T-helper 22 cell (primary cell): ENCODE data around the gene EEF1G.
"Not testable (repeated sequence)": the region's sequence is repeated elsewhere in the genome, so short reads cannot be mapped to it uniquely, and the experiment has no call there.

Experiments used
- DNase-seq: peaks from one replicate; pipeline ENCODE4 v3.0.0-alpha.2; 2020; ENCODE audit warnings: low read depth

EEF1G gene, protein sequence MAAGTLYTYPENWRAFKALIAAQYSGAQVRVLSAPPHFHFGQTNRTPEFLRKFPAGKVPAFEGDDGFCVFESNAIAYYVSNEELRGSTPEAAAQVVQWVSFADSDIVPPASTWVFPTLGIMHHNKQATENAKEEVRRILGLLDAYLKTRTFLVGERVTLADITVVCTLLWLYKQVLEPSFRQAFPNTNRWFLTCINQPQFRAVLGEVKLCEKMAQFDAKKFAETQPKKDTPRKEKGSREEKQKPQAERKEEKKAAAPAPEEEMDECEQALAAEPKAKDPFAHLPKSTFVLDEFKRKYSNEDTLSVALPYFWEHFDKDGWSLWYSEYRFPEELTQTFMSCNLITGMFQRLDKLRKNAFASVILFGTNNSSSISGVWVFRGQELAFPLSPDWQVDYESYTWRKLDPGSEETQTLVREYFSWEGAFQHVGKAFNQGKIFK

DNA sequence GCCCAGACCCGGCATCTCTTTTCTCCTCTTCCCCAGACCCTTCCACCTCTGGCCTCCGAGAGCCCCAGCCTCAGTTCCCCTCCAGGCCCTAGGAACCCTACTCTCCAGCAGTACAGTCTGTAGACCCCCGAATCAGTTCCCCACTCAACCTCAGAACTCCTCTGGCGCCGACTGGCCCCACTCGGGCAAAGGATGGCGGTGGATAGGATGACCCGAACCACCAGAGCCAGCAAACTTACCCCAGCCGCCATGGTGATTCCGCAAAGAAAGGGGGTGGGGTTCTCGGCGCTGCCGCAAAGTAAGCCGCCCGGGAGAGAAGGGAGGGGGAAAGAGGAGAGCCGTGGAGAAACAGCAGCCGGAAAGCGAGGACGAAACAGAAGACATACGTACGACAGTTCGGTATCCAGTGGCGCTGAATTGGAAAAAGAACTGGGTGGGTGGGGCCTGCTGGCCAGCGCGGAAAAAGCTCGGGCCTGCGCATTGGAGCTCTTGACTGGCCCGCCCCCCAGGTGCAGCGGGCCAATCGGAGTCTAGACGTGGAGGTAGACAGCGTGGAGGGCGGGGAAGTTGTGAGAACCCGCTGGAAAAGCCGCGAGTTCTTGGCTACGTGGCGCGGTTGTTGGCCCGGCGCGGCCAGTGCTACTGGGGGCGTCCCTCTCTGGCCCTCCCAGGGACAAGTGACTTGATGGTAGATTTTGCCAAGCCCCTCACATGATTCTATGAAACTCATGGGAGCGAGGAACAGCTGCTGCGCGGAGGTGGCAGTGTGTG, at the start of gene EEF1G:
Gene EEF1G, minus strand, starts transcription at position 300 of the 771 bp plus-strand sequence. Its CDS starts 49 bp downstream, at position 251.
- DNase-seq, result peak; percentile 98

DNA sequence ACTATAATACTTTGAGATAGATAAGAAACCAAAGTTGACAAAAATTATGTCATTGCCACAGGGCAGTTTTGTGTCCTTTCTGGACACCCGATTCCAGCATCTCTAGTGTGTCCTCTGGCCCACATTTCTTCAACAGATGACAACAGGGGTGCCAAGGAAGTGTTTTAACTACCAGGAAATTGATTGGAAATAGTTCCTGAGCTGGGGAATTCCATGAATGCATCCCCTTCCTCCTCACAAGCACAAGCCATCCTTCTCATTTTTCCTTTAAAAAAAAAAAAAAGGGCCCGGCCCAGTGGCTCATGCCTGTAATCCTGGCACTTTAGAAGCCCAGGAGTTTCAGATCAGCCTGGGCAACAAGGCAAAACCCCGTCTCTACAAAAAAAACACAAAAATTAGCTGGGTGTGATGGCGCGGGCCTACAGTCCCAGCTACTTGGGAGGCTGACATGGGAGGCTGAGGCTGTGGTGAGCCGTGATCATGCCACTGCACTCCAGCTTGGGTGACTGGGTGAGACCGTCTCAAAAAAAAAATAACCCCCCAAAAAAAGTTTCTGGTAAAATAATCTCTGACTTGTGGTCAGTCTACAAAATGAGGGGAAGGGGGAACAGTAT, 48.9 kb upstream of the EEF1G start:
- DNase-seq, result no peak

DNA sequence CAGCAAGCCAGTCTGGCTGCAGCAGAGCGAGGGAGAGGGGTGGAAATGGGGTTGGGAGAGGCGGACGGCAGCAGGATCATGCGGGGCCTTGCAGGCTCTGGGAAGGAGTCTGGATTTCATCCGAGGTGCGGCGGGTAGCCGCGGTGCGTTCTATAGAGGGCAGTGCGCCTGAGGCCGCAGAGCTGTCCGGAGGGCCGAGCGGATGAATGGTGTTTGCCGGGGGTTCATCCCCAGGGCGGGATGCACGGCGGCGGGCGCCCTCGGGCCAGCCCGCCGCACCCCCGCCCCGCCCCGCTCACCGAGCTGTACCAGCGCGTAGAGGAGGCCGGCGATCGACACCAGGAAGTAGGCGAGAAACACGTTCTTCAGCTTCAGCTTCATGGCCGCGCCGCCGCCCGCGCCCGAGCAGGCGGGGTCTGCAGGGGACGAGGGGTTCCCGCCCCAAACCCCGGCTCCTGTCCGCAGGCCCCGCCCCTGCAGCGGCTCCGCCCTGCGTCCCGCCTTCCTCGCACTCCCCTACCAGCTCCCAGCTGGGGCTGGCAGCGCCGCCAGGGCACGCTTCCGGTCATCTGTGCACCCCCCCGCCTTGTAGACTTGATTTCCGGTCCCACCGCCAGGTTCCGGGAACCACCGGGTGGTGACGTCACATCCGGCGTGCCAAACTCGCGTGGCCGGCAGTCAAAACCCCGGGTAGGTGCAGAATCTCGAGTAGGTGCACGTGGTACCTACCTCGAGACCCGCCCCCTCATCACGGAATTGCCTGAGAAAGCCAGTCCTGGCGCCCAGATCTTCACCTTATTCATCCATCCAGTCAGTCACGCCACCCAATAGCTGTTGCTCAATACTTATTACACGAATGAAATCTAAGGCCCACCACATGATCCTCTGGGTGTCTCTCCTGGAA, 48.1 kb upstream of the EEF1G start, which contains the start of gene B3GAT3:
Gene B3GAT3, minus strand, starts transcription at position 420 of the 904 bp plus-strand sequence. Its CDS starts 39 bp downstream, at position 381.
- DNase-seq, result peak; percentile 97

DNA sequence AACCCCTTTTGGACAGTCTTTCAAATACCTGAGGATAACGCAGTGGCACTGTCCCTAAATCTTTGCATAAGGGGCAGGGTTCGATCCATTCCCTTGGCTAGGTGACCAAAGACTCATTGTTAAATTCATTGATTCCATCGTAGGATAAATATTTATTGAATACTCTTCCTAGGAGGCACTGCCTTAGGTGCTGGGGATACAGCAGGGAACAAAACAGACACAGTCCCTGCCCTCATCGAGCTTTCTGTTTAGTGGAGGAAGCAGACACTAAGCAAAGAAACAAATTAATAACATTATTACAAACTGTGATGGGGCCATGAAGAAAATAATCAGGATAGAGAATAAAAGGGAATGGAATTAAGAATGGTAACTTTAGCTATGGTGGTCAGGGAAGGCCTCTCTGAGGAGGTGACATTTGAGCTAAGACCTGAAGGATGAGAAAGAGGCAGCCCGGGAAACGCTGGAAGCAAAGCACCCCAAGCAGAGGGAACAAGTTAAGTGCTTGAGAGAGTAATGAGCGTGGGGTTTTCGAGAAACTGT, 47.4 kb upstream of the EEF1G start:
- DNase-seq, result no peak

DNA sequence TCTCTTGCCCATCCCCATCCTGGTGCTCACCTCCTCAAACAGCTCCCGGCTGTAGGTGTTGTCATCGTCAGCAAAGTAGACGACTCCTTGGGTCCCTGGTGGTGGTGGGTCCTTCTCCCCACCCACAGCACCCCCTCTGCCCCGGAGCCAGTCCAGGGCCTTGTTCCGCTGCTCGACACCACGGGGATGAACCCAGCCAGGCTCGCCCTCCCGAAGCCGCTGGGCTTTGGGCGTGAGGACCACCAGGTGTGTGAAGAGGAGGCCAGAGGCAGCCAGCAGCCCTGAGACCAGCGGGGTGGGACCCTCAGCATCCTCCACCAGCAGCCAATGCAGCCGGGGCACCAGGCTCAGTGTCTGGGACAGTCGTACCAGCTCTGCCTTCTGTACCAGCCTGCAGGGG, 43.3 kb upstream of the EEF1G start:
- not testable (repeated sequence) for DNase-seq

DNA sequence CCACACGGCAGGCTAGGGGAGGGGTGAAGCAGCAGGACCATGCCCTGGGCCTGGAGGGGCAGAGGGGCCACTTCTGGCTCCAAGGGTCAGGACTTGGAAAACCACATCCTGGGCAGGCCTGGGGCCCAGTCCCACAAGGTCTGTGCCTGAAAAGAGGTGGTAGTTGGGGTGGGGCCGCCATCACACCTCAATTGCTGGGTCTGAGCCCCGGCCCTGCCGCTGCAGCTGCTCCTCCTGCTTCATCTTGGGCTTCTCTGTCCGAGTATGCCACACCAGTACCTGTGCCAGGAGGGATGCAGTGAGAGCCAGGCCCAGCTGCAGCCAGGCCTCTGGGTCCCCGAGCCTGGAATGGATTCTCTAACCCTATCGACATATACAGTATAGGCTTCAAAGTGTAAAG, 41.8 kb upstream of the EEF1G start:
- DNase-seq, result no peak

DNA sequence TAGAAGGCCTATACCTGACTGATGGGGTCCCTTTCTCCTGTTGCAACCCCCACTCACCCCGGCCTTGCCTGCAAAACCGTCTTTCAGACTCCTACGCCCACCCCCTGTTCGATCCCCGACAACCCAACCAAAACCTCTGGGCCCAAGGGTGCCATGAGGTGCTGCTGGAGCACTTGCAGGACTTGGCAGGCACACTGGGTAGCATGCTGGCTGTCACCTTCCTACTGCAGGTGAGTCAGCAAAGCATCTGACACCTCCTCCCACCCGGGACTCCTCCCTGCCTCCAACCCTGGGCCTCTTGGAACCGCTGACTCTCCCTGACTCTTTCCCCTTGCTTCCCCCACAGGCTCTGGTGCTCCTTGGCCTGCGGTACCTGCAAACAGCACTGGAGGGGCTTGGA, 40.6 kb upstream of the EEF1G start:
- no peak for DNase-seq

DNA sequence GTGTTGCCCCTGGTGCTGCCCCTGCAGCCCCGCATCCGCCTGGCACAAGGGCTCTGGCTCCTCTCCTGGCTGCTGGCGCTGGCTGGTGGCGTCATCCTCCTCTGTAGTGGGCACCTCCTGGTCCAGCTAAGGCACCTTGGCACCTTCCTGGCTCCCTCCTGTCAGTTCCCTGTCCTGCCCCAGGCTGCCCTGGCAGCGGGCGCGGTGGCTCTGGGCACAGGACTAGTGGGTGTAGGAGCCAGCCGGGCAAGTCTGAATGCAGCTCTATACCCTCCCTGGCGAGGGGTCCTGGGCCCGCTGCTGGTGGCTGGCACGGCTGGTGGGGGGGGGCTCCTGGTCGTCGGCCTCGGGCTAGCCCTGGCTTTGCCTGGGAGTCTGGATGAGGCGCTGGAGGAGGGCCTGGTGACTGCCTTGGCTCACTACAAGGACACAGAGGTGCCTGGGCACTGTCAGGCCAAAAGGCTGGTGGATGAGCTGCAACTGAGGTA, 39.6 kb upstream of the EEF1G start:
- no peak for DNase-seq

DNA sequence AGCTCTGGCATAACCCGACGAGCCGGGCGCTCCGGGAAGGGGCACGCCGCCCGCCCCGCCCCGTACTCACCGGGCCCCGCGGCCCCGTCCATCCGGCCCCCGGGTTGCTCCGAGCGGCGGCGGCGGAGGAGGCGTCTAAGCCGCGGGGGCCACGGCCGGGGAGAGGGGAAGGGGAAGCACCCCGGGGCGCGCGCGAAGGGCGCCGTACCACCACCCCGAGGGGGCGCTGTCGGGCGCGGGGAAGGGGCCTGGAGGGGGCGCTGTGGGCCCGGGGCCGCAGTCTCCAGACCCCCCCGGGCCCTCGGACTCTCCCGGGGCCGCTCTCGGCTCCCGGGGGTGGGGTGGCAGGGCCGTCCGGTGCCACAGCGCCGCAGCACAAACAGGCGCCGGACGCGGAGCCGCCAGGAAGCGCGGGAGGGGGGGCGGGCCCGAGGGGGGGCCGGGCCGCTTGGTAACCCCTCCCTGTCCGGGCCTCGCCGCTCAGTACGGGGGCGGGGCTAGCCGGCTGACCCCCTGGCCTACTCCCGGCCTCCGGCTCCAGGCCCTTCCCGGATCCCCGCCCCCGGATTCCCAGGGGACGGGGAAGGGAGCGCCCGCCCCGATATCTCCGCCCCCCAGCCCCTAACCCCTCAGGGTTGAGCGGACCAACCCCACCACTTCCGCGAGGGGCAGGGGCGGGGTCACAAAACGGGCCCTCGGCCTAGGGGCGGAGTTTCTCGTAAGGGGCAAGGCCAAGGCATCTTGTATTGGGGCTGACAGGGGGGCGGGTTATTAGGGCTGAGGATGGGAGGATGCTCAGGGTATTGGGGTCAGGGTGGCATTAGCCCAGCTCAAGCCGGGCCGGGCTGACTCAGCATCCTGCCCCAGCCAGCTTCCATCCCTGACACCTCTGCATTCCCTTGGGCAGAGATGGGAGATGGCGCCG, 38.9 kb upstream of the EEF1G start, which contains the start of the genes EML3 and ROM1:
Gene EML3, minus strand, starts transcription at position 410 of the 925 bp plus-strand sequence. Its CDS starts 318 bp downstream, at position 92.
Gene ROM1, plus strand, starts transcription at position 892 of the 925 bp plus-strand sequence. Its CDS starts 25 bp downstream, at position 917.
- DNase-seq, result peak; percentile 79

DNA sequence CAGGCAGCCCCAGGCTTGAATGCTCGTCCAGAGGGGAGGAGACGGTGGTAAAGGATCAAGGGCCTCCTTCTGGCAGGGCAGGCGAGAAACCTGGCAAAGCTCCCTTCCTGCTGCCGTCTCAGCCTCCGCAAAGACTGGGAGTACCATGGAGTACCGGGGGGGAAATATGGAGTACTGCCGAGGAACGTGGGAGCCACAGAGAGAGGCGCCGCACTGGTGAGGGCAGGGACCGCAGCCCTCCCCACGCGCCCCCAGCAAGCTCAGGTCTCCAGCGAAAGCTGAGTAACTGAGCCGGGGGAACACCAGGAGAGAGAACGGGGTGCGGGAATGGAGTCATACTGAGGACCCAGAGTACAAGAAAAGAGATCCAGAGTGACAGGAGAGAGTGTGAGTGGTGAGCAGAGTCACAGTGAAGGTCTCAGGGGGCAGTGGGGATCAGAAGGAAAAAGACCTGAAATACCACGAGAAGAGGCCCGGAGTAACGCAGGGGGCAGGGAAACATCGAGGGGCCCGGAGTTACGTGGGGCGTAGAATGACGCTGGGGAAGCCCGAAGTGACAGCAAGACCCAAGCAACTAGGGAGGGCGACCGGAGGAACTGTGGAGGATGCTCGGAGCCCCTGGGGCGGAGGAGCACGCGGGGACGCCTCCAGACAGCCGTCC, 38.1 kb upstream of the EEF1G start:
- peak; percentile 23 for DNase-seq

DNA sequence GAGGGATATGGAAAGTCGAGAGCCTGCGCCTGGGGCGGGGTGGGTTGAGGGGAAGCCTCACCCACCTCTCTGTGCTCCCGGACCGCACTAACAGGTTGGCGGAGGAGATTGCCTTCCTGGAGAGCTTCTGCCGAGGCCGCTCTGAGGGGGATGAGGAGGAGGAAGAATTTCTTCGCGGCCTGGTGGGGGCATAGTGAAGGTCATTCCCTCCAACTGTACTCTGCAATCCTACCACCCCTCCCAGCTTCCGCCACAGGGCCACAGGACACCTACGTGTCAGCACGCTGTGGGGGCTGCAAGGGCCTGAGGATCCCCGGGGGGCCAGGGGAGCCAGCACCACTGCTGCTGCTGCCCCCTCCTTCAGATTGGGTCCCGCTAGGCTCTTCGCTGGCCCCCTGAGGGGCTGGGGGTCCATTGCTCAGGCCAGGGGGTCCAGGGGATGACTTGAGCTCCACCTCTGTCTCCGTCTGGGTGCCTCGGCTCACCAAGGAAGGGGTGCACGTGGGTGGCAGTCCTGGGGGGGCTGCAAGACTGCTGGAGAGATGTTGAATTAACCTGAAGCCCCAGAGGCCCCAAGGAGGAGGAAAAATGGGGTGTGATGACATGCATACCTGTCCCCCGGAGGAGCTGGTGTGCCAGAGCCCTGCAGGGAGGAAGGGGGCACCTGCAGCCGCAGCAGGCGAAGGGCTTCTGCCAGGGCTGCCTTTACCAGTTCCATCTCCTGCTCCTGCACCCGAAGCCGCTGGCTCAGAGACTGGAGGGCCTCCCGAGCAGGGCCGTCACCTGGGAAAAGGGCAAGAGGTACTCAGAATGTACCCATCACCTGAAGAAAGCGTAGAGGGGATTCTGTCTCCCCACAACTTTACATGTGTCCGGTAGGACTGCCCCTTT, 37.4 kb upstream of the EEF1G start:
- DNase-seq, result no peak

DNA sequence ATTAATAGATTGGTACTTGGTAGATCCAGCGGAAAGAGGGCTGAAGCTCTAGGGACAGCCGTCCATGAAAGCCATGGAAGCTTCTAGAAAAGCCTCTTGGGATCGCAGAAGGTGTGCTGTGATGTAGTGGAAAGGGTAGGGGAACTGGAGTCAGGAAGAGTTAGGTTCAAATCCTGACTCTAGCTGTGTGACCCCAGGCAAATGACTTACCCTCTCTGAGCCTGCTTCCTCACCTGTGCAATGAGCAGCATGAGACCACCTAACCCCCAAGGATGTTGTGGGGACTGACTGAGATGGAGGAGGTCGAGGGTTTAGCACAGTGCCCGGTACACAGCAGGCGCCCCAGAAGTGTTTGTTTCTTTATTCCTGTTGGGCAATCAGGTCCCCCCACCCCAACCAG, 36.7 kb upstream of the EEF1G start:
- no peak for DNase-seq

DNA sequence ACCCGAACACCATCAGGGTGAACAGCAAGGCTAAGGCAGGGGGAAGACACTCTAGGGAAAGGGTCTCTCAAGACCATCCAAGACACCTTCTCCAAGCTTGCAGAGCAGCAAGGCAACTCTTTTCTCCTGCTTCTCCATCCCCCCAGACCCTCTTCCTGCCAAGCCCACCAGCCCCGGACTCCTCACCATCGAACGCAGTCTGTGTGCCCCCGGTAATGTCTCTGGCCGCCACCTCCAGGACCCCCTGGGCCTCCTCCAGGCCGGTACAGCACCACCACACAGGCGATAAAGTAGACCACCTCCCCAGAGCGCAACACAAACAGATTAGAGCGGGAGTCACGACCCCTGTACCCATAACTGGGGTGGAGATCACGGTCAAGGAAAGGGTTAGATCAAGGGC, 35.1 kb upstream of the EEF1G start:
- DNase-seq, result no peak

DNA sequence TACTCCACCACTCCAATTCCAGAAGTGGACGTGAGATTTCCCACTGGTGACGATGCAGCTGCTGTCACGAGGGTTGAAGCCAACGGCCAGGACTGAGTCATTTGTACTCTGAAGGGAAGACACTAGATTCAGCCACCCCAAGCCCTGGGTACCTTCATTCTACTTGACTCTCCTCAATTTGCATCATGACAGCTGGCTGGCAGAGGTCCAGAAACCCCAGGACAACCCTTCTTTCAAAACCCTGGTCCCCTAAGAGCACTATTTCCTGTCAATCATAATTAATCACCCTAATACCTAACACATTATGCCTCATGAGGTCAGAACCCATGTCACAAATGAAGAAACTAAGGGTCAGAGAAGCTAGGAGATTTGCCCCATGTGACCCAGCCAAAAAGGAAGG, 34.0 kb upstream of the EEF1G start:
- no peak for DNase-seq

DNA sequence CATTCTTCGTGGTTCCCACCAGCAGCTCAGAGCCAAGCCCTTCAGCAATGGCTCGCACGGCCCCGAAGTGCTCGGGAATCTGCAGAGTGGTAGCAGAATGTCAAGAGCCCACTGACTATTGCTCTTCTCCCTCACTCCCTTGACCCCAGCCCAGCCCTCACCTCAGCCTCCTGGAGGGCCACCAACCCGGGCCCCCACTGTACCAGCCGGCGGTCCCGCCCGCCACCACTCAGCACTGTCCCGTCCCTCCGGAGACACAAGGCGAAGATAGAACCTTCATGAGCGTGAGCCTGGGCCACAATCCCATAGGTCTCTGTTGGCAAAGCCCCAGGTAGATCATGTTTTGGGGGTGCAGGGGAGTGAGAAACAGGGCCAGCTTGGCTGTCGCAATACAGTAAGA, 32.2 kb upstream of the EEF1G start:
- DNase-seq, result no peak

DNA sequence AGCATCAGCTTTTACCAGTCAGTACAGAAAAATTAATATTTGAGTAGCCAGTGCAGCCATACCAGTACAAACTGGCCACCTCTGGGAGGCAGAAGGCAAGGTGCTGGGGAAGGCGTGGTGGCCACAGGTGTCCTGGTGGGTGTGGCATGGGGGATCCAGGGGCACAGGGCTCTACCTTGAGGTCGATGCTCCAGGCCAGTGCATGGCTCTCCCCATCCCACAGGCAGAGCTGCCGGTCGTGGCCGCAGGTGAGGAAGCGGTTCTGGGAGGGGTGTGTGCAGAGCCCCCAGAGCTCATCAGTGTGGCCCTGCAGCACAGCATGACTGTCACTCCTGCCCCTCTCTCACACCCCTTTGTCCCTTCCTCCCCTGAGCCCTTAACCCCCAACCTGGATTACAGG, 31.8 kb upstream of the EEF1G start:
- no peak for DNase-seq

DNA sequence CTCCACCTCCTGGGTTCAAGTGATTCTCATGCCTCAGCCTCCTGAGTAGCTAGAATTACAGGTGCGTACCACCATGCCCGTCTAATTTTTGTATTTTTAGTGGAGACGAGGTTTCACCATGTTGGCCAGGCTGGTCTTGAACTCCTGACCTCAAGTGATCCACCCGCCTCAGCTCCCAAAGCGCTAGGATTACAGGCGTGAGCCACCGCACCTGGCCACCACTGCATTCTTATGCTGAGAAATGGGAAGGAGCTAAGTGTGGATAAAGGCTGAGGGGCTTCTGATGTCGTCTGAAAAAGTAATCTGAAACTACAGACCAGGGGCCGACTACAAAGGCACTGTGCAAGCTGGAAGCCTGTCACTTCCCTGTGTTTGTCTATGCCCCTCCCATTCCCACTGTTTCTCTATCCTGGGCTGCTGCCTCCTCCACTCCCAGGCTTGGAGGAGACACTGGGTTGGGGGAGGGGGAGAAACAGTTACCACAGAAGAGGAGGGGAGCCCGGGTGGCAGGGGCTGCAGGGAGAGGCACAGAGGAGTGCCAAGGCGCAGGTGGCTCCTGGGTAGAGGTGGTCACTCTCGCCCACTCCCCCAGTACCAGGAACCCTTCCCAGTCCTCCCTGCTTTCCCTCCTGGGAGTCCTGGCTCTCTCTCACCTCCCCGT, 30.9 kb upstream of the EEF1G start:
- no peak for DNase-seq
